Adrenal gland (tissue), 5 donors: Measurements from ENCODE around the gene RRP15.

Source experiments
- POLR2A ChIP-seq, 2 donors: fragments of 450-650 bp; IDR thresholded peaks; one replicate each; pipeline ENCODE4 v1.6.1; 2017; ENCODE audit warnings: antibody characterized with exemption in 2 of 2, mild to moderate bottlenecking in 2 of 2, moderate library complexity in 1 of 2
- TF ChIP-seq, protein P1 (sequence below), 6 experiments: fragments of 450-650 bp in 4 of 6; fragments of 200-600 bp in 2 of 6; sonication (generic) in 1 of 6; IDR thresholded peaks; 1 replicate in 5 of 6; 2 replicates in 1 of 6; pipeline versions ENCODE4 v1.5.1 to v1.8.0; 2016 to 2021; ENCODE audit warnings: antibody characterized with exemption in 6 of 6, mild to moderate bottlenecking in 2 of 6, moderate library complexity in 1 of 6
- donor health status: DM: no; HTN: no; CAD: no.

- no peak for TF ChIP-seq POLR2A (IDR thresholded peaks at IDR 0.05)
- TF ChIP-seq, protein P1, sequence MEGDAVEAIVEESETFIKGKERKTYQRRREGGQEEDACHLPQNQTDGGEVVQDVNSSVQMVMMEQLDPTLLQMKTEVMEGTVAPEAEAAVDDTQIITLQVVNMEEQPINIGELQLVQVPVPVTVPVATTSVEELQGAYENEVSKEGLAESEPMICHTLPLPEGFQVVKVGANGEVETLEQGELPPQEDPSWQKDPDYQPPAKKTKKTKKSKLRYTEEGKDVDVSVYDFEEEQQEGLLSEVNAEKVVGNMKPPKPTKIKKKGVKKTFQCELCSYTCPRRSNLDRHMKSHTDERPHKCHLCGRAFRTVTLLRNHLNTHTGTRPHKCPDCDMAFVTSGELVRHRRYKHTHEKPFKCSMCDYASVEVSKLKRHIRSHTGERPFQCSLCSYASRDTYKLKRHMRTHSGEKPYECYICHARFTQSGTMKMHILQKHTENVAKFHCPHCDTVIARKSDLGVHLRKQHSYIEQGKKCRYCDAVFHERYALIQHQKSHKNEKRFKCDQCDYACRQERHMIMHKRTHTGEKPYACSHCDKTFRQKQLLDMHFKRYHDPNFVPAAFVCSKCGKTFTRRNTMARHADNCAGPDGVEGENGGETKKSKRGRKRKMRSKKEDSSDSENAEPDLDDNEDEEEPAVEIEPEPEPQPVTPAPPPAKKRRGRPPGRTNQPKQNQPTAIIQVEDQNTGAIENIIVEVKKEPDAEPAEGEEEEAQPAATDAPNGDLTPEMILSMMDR (IDR thresholded peaks at IDR 0.05), result peak; percentile 61 to 83 (median 74)
These were observed 54.3 kb downstream of the RRP15 start for GRCh38 chr1:218339267-218339831.
